Stimulated activated memory B cell treated with anti-CD40 and anti-IgM and Interleukin-4, amounts not matched to agents 10 μg/mL and 1 μg/mL and 100 μg/mL, for 72 hours (primary cell): ENCODE data around the gene MUC5AC.
"Not testable (repeated sequence)": the region's sequence is repeated elsewhere in the genome, so short reads cannot be mapped to it uniquely, and the experiment has no call there.

Experiments used
- ATAC-seq: fragments of 150-1000 bp; cut with Tn5 transposase; 2 replicates; pipeline ENCODE4 v1.10.0; 2021
- H3K27ac Mint-ChIP-seq: one replicate; pipeline ENCODE4 v1.8.0; 2022; ENCODE audit warnings: mild to moderate bottlenecking, mixed read lengths
- H3K27me3 Mint-ChIP-seq: one replicate; pipeline ENCODE4 v1.8.0; 2022; ENCODE audit warnings: mixed read lengths
- H3K36me3 Mint-ChIP-seq: one replicate; pipeline ENCODE4 v1.8.0; 2022; ENCODE audit warnings: mixed read lengths
- H3K4me1 Mint-ChIP-seq: one replicate; pipeline ENCODE4 v1.8.0; 2022; ENCODE audit warnings: mixed read lengths
- H3K4me3 Mint-ChIP-seq: one replicate; pipeline ENCODE4 v1.8.0; 2022; ENCODE audit warnings: mild to moderate bottlenecking, moderate library complexity, mixed read lengths
- H3K9me3 Mint-ChIP-seq: one replicate; pipeline ENCODE4 v1.8.0; 2022; ENCODE audit warnings: mixed read lengths

The MUC5AC gene

DNA sequence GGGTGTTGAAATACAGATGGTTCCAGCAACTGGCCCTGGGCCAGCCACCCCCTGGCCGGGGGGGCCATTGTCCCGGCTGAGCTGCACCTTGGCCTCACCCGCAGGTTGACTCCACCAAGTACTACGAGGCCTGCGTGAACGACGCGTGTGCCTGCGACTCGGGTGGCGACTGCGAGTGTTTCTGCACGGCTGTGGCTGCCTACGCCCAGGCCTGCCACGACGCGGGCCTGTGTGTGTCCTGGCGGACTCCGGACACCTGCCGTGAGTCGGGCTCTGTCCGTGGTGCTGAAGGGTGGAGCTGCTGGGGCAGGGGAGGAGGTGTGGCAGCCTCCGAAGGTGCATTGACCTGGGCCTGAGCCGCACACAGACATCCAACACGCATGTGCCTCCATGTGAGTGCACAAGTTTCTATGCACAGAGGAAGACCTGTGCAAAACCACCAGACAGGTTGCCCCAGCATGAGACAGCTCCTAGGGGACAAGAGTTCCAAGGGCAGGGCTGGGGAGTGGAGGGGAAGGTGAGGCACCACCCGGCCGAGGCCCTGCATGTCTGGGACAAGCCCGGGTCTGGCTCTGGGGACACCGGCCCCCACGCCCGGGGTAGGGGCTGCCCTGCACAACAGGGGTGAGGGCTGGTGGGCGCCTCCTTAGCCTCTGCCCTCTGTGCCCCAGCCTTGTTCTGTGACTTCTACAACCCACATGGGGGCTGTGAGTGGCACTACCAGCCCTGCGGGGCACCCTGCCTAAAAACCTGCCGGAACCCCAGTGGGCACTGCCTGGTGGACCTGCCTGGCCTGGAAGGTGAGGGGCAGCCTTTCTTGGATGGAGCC lies 81.2 kb downstream of the MUC5AC start:
- H3K36me3 Mint-ChIP-seq = no peaks in the 10 kb centered on the region
- no peak overlapping the region for H3K4me3 Mint-ChIP-seq
- H3K27me3 Mint-ChIP-seq = no peaks in the 10 kb centered on the region
- peaks cover 3% of the 10 kb centered on the region for H3K9me3 Mint-ChIP-seq
- ATAC-seq = no peak
- no peaks in the 10 kb centered on the region for H3K4me1 Mint-ChIP-seq
- H3K27ac Mint-ChIP-seq = no peak overlapping the region

DNA sequence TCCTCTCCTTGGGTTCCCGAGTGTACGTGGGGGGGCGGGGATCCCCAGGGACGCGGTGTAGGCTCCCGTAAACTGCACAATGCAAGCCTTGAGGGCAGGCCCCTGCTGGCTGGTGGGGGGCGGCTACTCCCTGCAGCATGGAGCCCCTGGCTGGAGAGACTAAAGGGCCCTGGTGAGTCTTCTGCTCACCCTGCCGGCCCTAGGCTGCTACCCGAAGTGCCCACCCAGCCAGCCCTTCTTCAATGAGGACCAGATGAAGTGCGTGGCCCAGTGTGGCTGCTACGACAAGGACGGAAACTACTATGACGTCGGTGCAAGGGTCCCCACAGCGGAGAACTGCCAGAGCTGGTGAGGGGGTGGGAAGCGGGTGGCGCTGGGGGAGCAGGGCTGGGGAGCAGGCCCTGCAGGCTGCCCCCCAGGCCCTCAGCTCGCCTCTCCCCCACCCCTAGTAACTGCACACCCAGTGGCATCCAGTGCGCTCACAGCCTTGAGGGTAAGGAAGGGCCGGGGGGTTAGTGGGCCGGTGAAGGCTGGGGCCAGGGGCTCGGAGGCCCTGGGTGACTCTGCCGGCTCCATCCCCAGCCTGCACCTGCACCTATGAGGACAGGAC lies 81.9 kb downstream of the MUC5AC start:
- no peak overlapping the region for H3K27ac Mint-ChIP-seq
- ATAC-seq = no peak
- H3K9me3 Mint-ChIP-seq = peaks cover 3% of the 10 kb centered on the region
- no peaks in the 10 kb centered on the region for H3K4me1 Mint-ChIP-seq
- no peaks in the 10 kb centered on the region for H3K27me3 Mint-ChIP-seq
- H3K36me3 Mint-ChIP-seq = no peaks in the 10 kb centered on the region
- no peak overlapping the region for H3K4me3 Mint-ChIP-seq

DNA sequence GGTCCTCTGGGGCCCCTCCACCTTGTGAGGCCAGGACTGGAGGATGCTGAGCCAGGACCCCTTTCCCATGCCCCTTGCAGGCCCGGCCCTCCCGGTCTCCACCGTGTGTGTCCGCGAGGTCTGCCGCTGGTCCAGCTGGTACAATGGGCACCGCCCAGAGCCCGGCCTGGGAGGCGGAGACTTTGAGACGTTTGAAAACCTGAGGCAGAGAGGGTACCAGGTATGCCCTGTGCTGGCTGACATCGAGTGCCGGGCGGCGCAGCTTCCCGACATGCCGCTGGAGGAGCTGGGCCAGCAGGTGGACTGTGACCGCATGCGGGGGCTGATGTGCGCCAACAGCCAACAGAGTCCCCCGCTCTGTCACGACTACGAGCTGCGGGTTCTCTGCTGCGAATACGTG lies 83.0 kb downstream of the MUC5AC start:
- no peaks in the 10 kb centered on the region for H3K4me1 Mint-ChIP-seq
- no peaks in the 10 kb centered on the region for H3K36me3 Mint-ChIP-seq
- H3K9me3 Mint-ChIP-seq = peaks cover 3% of the 10 kb centered on the region
- no peak overlapping the region for H3K27ac Mint-ChIP-seq
- no peak for ATAC-seq
- no peaks in the 10 kb centered on the region for H3K27me3 Mint-ChIP-seq
- H3K4me3 Mint-ChIP-seq = no peak overlapping the region

DNA sequence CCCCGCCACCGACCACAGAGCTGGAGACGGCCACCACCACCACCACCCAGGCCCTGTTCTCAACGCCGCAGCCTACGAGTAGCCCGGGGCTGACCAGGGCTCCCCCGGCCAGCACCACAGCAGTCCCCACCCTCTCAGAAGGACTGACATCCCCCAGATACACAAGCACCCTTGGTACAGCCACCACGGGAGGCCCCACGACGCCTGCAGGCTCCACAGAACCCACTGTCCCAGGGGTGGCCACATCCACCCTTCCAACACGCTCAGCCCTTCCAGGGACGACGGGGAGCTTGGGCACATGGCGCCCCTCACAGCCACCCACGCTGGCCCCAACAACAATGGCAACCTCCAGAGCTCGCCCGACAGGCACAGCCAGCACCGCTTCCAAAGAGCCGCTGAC lies 84.0 kb downstream of the MUC5AC start:
- no peak for ATAC-seq
- Mint-ChIP-seq H3K4me3 (no peak overlapping the region), H3K27ac (no peak overlapping the region)

DNA sequence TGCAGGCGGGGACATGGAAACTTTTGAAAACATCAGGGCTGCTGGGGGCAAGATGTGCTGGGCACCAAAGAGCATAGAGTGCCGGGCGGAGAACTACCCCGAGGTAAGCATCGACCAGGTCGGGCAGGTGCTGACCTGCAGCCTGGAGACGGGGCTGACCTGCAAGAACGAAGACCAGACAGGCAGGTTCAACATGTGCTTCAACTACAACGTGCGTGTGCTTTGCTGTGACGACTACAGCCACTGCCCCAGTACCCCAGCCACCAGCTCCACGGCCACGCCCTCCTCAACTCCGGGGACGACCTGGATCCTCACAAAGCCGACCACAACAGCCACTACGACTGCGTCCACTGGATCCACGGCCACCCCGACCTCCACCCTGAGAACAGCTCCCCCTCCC lies 84.5 kb downstream of the MUC5AC start:
- Mint-ChIP-seq H3K27ac (no peak overlapping the region), H3K4me3 (no peak overlapping the region), H3K4me1 (no peaks in the 10 kb centered on the region), H3K27me3 (no peaks in the 10 kb centered on the region), H3K36me3 (no peaks in the 10 kb centered on the region), H3K9me3 (peaks cover 3% of the 10 kb centered on the region)
- no peak for ATAC-seq

More for the DNA sequence above, 84.0 kb downstream of the MUC5AC start:
- Mint-ChIP-seq H3K36me3 (no peaks in the 10 kb centered on the region), H3K27me3 (no peaks in the 10 kb centered on the region), H3K9me3 (peaks cover 3% of the 10 kb centered on the region), H3K4me1 (no peaks in the 10 kb centered on the region)

DNA sequence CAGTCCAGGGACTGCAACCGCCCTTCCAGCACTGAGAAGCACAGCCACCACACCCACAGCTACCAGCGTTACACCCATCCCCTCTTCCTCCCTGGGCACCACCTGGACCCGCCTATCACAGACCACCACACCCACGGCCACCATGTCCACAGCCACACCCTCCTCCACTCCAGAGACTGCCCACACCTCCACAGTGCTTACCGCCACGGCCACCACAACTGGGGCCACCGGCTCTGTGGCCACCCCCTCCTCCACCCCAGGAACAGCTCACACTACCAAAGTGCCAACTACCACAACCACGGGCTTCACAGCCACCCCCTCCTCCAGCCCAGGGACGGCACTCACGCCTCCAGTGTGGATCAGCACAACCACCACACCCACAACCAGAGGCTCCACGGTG lies 85.0 kb downstream of the MUC5AC start:
- H3K36me3 Mint-ChIP-seq, H3K27ac Mint-ChIP-seq, H3K4me3 Mint-ChIP-seq, H3K9me3 Mint-ChIP-seq, ATAC-seq, H3K4me1 Mint-ChIP-seq, H3K27me3 Mint-ChIP-seq: not testable (repeated sequence)

DNA sequence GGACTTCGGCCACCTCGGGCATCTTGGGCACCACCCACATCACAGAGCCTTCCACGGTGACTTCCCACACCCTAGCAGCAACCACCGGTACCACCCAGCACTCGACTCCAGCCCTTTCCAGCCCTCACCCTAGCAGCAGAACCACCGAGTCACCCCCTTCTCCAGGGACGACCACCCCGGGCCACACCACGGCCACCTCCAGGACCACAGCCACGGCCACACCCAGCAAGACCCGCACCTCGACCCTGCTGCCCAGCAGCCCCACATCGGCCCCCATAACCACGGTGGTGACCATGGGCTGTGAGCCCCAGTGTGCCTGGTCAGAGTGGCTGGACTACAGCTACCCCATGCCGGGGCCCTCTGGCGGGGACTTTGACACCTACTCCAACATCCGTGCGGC lies 85.8 kb downstream of the MUC5AC start:
- not testable (repeated sequence) for H3K4me3 Mint-ChIP-seq, H3K4me1 Mint-ChIP-seq, H3K27ac Mint-ChIP-seq, ATAC-seq, H3K9me3 Mint-ChIP-seq, H3K27me3 Mint-ChIP-seq, H3K36me3 Mint-ChIP-seq

DNA sequence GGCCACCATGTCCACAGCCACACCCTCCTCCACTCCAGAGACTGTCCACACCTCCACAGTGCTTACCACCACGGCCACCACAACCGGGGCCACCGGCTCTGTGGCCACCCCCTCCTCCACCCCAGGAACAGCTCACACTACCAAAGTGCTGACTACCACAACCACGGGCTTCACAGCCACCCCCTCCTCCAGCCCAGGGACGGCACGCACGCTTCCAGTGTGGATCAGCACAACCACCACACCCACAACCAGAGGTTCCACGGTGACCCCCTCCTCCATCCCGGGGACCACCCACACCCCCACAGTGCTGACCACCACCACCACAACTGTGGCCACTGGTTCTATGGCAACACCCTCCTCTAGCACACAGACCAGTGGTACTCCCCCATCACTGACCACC lies 86.8 kb downstream of the MUC5AC start:
- not testable (repeated sequence) for H3K27ac Mint-ChIP-seq, H3K27me3 Mint-ChIP-seq, H3K4me1 Mint-ChIP-seq, ATAC-seq, H3K9me3 Mint-ChIP-seq, H3K4me3 Mint-ChIP-seq, H3K36me3 Mint-ChIP-seq

DNA sequence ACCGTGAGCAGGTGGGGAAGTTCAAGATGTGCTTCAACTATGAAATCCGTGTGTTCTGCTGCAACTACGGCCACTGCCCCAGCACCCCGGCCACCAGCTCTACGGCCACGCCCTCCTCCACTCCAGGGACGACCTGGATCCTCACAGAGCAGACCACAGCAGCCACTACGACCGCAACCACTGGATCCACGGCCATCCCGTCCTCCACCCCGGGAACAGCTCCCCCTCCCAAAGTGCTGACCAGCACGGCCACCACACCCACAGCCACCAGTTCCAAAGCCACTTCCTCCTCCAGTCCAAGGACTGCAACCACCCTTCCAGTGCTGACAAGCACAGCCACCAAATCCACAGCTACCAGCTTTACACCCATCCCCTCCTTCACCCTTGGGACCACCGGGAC lies 88.0 kb downstream of the MUC5AC start:
- not testable (repeated sequence) for H3K4me1 Mint-ChIP-seq, ATAC-seq, H3K36me3 Mint-ChIP-seq, H3K9me3 Mint-ChIP-seq, H3K4me3 Mint-ChIP-seq, H3K27ac Mint-ChIP-seq, H3K27me3 Mint-ChIP-seq

DNA sequence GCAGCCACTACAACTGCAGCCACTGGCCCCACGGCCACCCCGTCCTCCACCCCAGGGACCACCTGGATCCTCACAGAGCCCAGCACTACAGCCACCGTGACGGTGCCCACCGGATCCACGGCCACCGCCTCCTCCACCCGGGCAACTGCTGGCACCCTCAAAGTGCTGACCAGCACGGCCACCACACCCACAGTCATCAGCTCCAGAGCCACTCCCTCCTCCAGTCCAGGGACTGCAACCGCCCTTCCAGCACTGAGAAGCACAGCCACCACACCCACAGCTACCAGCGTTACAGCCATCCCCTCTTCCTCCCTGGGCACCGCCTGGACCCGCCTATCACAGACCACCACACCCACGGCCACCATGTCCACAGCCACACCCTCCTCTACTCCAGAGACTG lies 88.5 kb downstream of the MUC5AC start:
- H3K36me3 Mint-ChIP-seq, H3K9me3 Mint-ChIP-seq, H3K27me3 Mint-ChIP-seq, ATAC-seq, H3K4me3 Mint-ChIP-seq, H3K27ac Mint-ChIP-seq, H3K4me1 Mint-ChIP-seq: not testable (repeated sequence)

DNA sequence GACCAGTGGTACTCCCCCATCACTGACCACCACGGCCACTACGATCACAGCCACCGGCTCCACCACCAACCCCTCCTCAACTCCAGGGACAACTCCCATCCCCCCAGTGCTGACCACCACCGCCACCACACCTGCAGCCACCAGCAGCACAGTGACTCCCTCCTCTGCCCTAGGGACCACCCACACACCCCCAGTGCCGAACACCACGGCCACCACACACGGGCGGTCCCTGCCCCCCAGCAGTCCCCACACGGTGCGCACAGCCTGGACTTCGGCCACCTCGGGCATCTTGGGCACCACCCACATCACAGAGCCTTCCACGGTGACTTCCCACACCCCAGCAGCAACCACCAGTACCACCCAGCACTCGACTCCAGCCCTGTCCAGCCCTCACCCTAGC lies 89.3 kb downstream of the MUC5AC start:
- H3K27ac Mint-ChIP-seq, H3K4me1 Mint-ChIP-seq, H3K36me3 Mint-ChIP-seq, H3K9me3 Mint-ChIP-seq, H3K4me3 Mint-ChIP-seq, ATAC-seq, H3K27me3 Mint-ChIP-seq: not testable (repeated sequence)

DNA sequence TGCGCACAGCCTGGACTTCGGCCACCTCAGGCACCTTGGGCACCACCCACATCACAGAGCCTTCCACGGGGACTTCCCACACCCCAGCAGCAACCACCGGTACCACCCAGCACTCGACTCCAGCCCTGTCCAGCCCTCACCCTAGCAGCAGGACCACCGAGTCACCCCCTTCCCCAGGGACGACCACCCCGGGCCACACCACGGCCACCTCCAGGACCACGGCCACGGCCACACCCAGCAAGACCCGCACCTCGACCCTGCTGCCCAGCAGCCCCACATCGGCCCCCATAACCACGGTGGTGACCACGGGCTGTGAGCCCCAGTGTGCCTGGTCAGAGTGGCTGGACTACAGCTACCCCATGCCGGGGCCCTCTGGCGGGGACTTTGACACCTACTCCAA lies 91.2 kb downstream of the MUC5AC start:
- H3K9me3 Mint-ChIP-seq, H3K27me3 Mint-ChIP-seq, H3K4me1 Mint-ChIP-seq, H3K36me3 Mint-ChIP-seq, ATAC-seq, H3K27ac Mint-ChIP-seq, H3K4me3 Mint-ChIP-seq: not testable (repeated sequence)

DNA sequence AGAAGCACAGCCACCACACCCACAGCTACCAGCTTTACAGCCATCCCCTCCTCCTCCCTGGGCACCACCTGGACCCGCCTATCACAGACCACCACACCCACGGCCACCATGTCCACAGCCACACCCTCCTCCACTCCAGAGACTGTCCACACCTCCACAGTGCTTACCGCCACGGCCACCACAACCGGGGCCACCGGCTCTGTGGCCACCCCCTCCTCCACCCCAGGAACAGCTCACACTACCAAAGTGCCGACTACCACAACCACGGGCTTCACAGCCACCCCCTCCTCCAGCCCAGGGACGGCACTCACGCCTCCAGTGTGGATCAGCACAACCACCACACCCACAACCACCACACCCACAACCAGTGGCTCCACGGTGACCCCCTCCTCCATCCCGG lies 92.7 kb downstream of the MUC5AC start:
- not testable (repeated sequence) for H3K4me1 Mint-ChIP-seq, H3K4me3 Mint-ChIP-seq, H3K36me3 Mint-ChIP-seq, ATAC-seq, H3K27ac Mint-ChIP-seq, H3K27me3 Mint-ChIP-seq, H3K9me3 Mint-ChIP-seq
